GM20000 (cell line): ENCODE measurements around the gene PRPS1.

ENCODE experiments used
- DNase-seq: peaks from one replicate; pipeline ENCODE4 v3.0.0; 2012; ENCODE audit warnings: low spot score
- CTCF ChIP-seq: IDR thresholded peaks from 2 replicates; pipeline ENCODE4 v1.5.1; 2012; ENCODE audit warnings: mild to moderate bottlenecking, control low read depth; ENCODE audit errors: extremely low read depth, missing control alignments

Gene PRPS1

GRCh38 chrX:107675365-107675654 is 47.0 kb downstream of the PRPS1 start:
- no peak for DNase-seq
- TF ChIP-seq CTCF: no peak

- TF ChIP-seq CTCF: no peak
- DNase-seq: no peak
These were observed 47.7 kb downstream of the PRPS1 start for GRCh38 chrX:107675823-107676555.

- peak; percentile 13 for DNase-seq
- TF ChIP-seq CTCF: no peak
These were observed 48.5 kb downstream of the PRPS1 start for GRCh38 chrX:107676559-107677378.

GRCh38 chrX:107677501-107677901 is 49.2 kb downstream of the PRPS1 start:
- no peak for TF ChIP-seq CTCF
- no peak for DNase-seq

- TF ChIP-seq CTCF: no peak
- no peak for DNase-seq
These were observed 49.6 kb downstream of the PRPS1 start for GRCh38 chrX:107677909-107678308.

GRCh38 chrX:107678957-107679740 is 50.8 kb downstream of the PRPS1 start:
- no peak for TF ChIP-seq CTCF
- DNase-seq: no peak

- DNase-seq: no peak
- no peak for TF ChIP-seq CTCF
These were observed 53.9 kb downstream of the PRPS1 start for GRCh38 chrX:107682256-107682655.
